Measurements from ENCODE around the gene DNM2.

Gene DNM2

GRCh38 chr19:10871711-10872545, 154.0 kb downstream of the DNM2 start (continued):
- TF ChIP-seq, protein P1, sequence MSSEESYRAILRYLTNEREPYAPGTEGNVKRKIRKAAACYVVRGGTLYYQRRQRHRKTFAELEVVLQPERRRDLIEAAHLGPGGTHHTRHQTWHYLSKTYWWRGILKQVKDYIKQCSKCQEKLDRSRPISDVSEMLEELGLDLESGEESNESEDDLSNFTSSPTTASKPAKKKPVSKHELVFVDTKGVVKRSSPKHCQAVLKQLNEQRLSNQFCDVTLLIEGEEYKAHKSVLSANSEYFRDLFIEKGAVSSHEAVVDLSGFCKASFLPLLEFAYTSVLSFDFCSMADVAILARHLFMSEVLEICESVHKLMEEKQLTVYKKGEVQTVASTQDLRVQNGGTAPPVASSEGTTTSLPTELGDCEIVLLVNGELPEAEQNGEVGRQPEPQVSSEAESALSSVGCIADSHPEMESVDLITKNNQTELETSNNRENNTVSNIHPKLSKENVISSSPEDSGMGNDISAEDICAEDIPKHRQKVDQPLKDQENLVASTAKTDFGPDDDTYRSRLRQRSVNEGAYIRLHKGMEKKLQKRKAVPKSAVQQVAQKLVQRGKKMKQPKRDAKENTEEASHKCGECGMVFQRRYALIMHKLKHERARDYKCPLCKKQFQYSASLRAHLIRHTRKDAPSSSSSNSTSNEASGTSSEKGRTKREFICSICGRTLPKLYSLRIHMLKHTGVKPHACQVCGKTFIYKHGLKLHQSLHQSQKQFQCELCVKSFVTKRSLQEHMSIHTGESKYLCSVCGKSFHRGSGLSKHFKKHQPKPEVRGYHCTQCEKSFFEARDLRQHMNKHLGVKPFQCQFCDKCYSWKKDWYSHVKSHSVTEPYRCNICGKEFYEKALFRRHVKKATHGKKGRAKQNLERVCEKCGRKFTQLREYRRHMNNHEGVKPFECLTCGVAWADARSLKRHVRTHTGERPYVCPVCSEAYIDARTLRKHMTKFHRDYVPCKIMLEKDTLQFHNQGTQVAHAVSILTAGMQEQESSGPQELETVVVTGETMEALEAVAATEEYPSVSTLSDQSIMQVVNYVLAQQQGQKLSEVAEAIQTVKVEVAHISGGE (tag by site-specific recombination; conservative IDR thresholded peaks at IDR 0.05; ENCODE audit: low read depth): peak; percentile 14; the same call in 1 of the 2 replicates
- TF ChIP-seq ZBTB48 (tag by site-specific recombination; IDR thresholded peaks at IDR 0.05) (peak; percentile 52; the same call in 1 of the 2 replicates), ZIC2 (tag by site-specific recombination; IDR thresholded peaks at IDR 0.05) (peak; percentile 86), PRDM2 (tag by site-specific recombination; IDR thresholded peaks at IDR 0.05; ENCODE audit: borderline replicate concordance) (no peak), ZNF747 (tag by site-specific recombination; IDR thresholded peaks at IDR 0.05) (no peak), ZNF513 (tag by site-specific recombination; IDR thresholded peaks at IDR 0.05) (no peak), GFI1B (tag by site-specific recombination; IDR thresholded peaks at IDR 0.05) (peak; percentile 36; the same call in 1 of the 2 replicates), HOXC10 (CRISPR knock-in tag; IDR thresholded peaks at IDR 0.05) (no peak), ZNF174 (tag by site-specific recombination; IDR thresholded peaks at IDR 0.05) (no peak), ZNF785 (tag by site-specific recombination; IDR thresholded peaks at IDR 0.05) (no peak), ZBTB21 (tag by site-specific recombination; IDR thresholded peaks at IDR 0.05) (no peak), MZF1 (tag by site-specific recombination; IDR thresholded peaks at IDR 0.05; ENCODE audit: borderline replicate concordance) (no peak), GLI4 (tag by site-specific recombination; IDR thresholded peaks at IDR 0.05) (no peak), PRDM10 (tag by site-specific recombination; IDR thresholded peaks at IDR 0.05) (no peak), ZNF561 (tag by site-specific recombination; IDR thresholded peaks at IDR 0.05; ENCODE audit: borderline replicate concordance) (no peak; the same call in 1 of the 2 replicates), ZNF175 (tag by site-specific recombination; IDR thresholded peaks at IDR 0.05) (no peak), ZNF560 (tag by site-specific recombination; IDR thresholded peaks at IDR 0.05; ENCODE audit: borderline replicate concordance) (no peak), SCRT2 (tag by site-specific recombination; IDR thresholded peaks at IDR 0.05) (no peak), ZNF292 (tag by site-specific recombination; IDR thresholded peaks at IDR 0.05; ENCODE audit: borderline replicate concordance, low read depth) (no peak), ZNF701 (tag by site-specific recombination; IDR thresholded peaks at IDR 0.05) (no peak), ZNF664 (tag by site-specific recombination; IDR thresholded peaks at IDR 0.05) (no peak), ZBTB1 (tag by site-specific recombination; IDR thresholded peaks at IDR 0.05) (no peak), SP7 (tag by site-specific recombination; IDR thresholded peaks at IDR 0.05) (0 out of 2 replicates have a peak, but pooled peaks have one; percentile 12), ZNF488 (tag by site-specific recombination; IDR thresholded peaks at IDR 0.05) (no peak)
